CD4-positive, alpha-beta T cell treated with Interleukin-1 beta for 1 hour (primary cell): ENCODE data around the gene TUB.

Experiments used
- DNase-seq, 2 donors: peaks; one replicate each; pipeline ENCODE4 v3.0.0-alpha.2; 2020 to 2022

Gene TUB

GRCh38 chr11:8111636-8112035 is 30.6 kb downstream of the TUB start:
- DNase-seq = no peak

GRCh38 chr11:8122173-8122764 is 41.3 kb downstream of the TUB start:
- no peak for DNase-seq

DNA sequence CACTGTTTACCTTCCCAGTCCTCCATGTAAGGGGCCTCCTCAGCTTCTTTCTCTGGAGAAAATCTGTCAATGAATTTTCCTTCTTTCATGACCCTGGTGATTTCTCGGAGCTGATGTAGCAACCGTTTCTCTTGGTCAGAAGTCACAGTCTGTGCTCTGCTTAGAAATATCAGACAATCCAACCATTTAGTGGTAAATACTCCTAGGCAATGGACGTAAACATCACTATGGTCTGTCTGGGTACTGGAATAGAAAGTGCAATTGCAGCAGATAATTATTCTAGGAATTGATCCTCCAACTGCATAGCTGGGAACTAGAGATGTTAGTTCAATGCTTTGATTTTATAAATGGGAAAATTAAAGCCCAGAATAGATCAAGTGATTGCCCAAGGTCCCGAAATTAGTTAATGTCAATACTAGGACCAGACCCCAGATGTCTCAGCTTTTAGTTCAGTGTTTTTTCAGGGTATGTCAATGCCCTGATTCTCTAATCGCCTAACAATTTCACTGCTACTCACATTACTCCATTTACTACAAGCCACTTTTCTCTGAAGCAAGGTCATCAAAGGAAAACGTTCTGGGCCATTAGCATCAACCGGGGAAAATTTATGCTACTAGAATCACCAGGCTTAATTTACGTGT is 45.8 kb downstream of the TUB start:
- DNase-seq = no peak

GRCh38 chr11:8127447-8127846 is 46.4 kb downstream of the TUB start:
- no peak for DNase-seq

DNA sequence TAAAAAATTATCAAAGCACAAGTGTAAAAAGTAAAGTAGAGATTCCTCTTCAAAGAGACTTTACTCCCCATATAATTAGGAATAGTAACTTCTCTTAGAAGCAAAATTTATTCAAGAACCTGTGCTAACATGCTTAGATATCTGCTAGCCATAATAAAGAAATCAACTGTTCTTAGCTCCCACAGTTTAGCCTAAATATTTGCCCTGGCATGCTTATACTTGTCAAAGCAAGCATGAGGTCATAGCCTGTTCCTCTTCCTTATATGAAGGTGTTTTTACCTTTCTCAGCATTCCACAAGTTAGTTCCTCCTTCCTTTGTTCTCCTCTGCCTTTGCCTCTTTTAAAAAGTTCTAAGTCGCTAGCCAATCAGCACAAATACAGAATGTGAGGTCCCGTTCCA is 57.5 kb downstream of the TUB start:
- DNase-seq = no peak

GRCh38 chr11:8149726-8150125 is 68.7 kb downstream of the TUB start:
- no peak for DNase-seq
